Osteoblast (primary cell): ENCODE measurements around the gene FHIP1A. TPM values are rescaled to one million over a fixed set of nuclear protein-coding genes. Genes with fewer than 3 reads are reported as not detected.

ENCODE experiments used
- DNase-seq: peaks from one replicate; pipeline ENCODE4 v3.0.0; 2011; ENCODE audit warnings: low spot score, mixed read lengths; ENCODE audit not compliant: insufficient read length; ENCODE audit errors: missing footprints
- H2AFZ ChIP-seq: 2 replicates; pipeline ENCODE4 v1.6.0; 2011; ENCODE audit warnings: mild to moderate bottlenecking, low read length
- H3K27ac ChIP-seq: 2 replicates; pipeline ENCODE4 v1.5.1; 2011; ENCODE audit warnings: mild to moderate bottlenecking, low read depth, low read length, moderate library complexity
- H3K27me3 ChIP-seq: 2 replicates; pipeline ENCODE4 v1.6.0; 2012; ENCODE audit warnings: mild to moderate bottlenecking, control low read depth, inconsistent platforms, low read length, moderate library complexity; ENCODE audit not compliant: insufficient read depth
- H3K36me3 ChIP-seq: 2 replicates; pipeline ENCODE4 v1.5.1; 2011; ENCODE audit warnings: mild to moderate bottlenecking, low read length, control low read depth, moderate library complexity; ENCODE audit not compliant: insufficient read depth
- H3K4me1 ChIP-seq: 2 replicates; pipeline ENCODE4 v1.5.1; 2011; ENCODE audit warnings: mild to moderate bottlenecking, low read length, control low read depth, moderate library complexity; ENCODE audit not compliant: insufficient read depth
- H3K4me2 ChIP-seq: 2 replicates; pipeline ENCODE4 v1.6.0; 2011; ENCODE audit warnings: mild to moderate bottlenecking, low read length; ENCODE audit not compliant: insufficient read depth
- H3K4me3 ChIP-seq: fragments of 200-600 bp; sonication (generic); 3 replicates; pipeline ENCODE4 v1.5.1; 2012; ENCODE audit warnings: mild to moderate bottlenecking, low read length, inconsistent platforms; ENCODE audit not compliant: insufficient read depth
- H3K79me2 ChIP-seq: 2 replicates; pipeline ENCODE4 v1.6.0; 2012; ENCODE audit warnings: mild to moderate bottlenecking, low read length, control low read depth, inconsistent platforms; ENCODE audit not compliant: insufficient read depth
- H3K9me3 ChIP-seq: 2 replicates; pipeline ENCODE4 v1.5.1; 2011; ENCODE audit warnings: low read depth, low read length, control low read depth
- H4K20me1 ChIP-seq: 2 replicates; pipeline ENCODE4 v1.6.0; 2012; ENCODE audit warnings: mild to moderate bottlenecking, low read length, control low read depth; ENCODE audit not compliant: insufficient read depth
- CTCF ChIP-seq: IDR thresholded peaks from 2 replicates; pipeline ENCODE4 v1.5.1; 2011; ENCODE audit warnings: mild to moderate bottlenecking, low read depth, low read length, moderate library complexity; ENCODE audit errors: extremely low read depth
- total RNA-seq: library from RNA; depleted of rRNA; stranded (reverse); fragments of >200 nt; gene quantifications from 2 replicates; pipeline ENCODE4 v1.2.3, GENCODE V29; 2012

Gene FHIP1A
- total RNA-seq, 1 donor: 4.7 TPM

GRCh38 chr4:151417766-151418376 lies 8.9 kb downstream of the FHIP1A start:
- H3K27me3 ChIP-seq: no peaks in the 10 kb centered on the region
- H3K9me3 ChIP-seq: no peaks in the 10 kb centered on the region
- H3K4me3 ChIP-seq: no peak overlapping the region
- H3K4me2 ChIP-seq: no peak overlapping the region
- H3K27ac ChIP-seq: peak overlapping the region; percentile 22
- no peak overlapping the region for H2AFZ ChIP-seq
- H3K4me1 ChIP-seq: peaks cover 15% of the 10 kb centered on the region
- TF ChIP-seq CTCF: no peak
- H3K36me3 ChIP-seq: no peaks in the 10 kb centered on the region
- H4K20me1 ChIP-seq: no peaks in the 10 kb centered on the region
- no peaks in the 10 kb centered on the region for H3K79me2 ChIP-seq
- no peak for DNase-seq

GRCh38 chr4:151418385-151418784 lies 9.4 kb downstream of the FHIP1A start:
- Histone ChIP-seq H4K20me1 (no peaks in the 10 kb centered on the region), H3K36me3 (no peaks in the 10 kb centered on the region), H3K27me3 (no peaks in the 10 kb centered on the region), H2AFZ (no peak overlapping the region), H3K79me2 (no peaks in the 10 kb centered on the region), H3K4me1 (peaks cover 15% of the 10 kb centered on the region), H3K4me3 (no peak overlapping the region), H3K27ac (peak overlapping the region; percentile 22), H3K4me2 (no peak overlapping the region), H3K9me3 (no peaks in the 10 kb centered on the region)
- no peak for TF ChIP-seq CTCF
- peak; percentile 77 for DNase-seq

GRCh38 chr4:151418856-151419255 lies 9.9 kb downstream of the FHIP1A start:
- TF ChIP-seq CTCF: no peak
- Histone ChIP-seq H3K27ac (no peak overlapping the region), H3K4me3 (no peak overlapping the region), H3K9me3 (no peaks in the 10 kb centered on the region), H3K79me2 (no peaks in the 10 kb centered on the region), H3K36me3 (no peaks in the 10 kb centered on the region), H2AFZ (no peak overlapping the region), H3K27me3 (no peaks in the 10 kb centered on the region), H3K4me1 (peaks cover 15% of the 10 kb centered on the region), H3K4me2 (no peak overlapping the region), H4K20me1 (no peaks in the 10 kb centered on the region)
- DNase-seq: no peak

DNA sequence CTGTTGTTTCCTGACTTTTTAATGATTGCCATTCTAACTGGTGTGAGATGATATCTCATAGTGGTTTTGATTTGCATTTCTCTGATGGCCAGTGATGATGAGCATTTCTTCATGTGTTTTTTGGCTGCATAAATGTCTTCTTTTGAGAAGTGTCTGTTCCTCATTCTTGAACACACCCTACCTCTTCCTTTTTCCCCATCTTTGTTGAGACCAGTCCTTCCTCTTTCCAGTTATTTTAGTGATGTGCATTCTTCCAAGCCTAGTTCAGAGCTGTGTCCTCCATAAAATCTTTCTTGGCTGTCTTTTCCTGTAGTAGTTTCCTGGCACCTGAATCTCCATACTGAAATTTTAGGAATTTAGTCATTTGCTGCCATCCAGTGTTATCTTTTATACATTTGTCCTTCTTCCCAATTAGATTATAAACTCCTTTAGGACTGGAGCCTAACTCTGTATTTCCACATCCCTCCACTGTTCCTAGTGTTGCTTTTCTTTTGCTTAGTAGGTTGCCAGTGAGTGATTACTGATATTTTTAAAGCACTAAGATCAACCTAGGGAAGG lies 11.4 kb downstream of the FHIP1A start:
- no peak overlapping the region for H3K4me2 ChIP-seq
- no peak overlapping the region for H3K27ac ChIP-seq
- H2AFZ ChIP-seq: no peak overlapping the region
- no peak overlapping the region for H3K4me3 ChIP-seq
- H3K36me3 ChIP-seq: no peaks in the 10 kb centered on the region
- H3K9me3 ChIP-seq: no peaks in the 10 kb centered on the region
- no peaks in the 10 kb centered on the region for H3K79me2 ChIP-seq
- TF ChIP-seq CTCF: no peak
- DNase-seq: no peak
- no peaks in the 10 kb centered on the region for H4K20me1 ChIP-seq
- H3K4me1 ChIP-seq: peaks cover 15% of the 10 kb centered on the region
- no peaks in the 10 kb centered on the region for H3K27me3 ChIP-seq
